DMS153 treated with DMSO at 0.1 percent for 48 hours (cell line): ENCODE results near the gene SNU13.
A peak's percentile ranks its signal among the peaks of the same experiment; 100 is the strongest.
"Not testable (repeated sequence)": the region's sequence is repeated elsewhere in the genome, so short reads cannot be mapped to it uniquely, and the experiment has no call there.

Experiments used
- DNase-seq: peaks from one replicate; lab custom pipeline; 2025; ENCODE audit not compliant: unreplicated experiment; lab: John Stamatoyannopoulos, UW

Gene SNU13

GRCh38 chr22:41688365-41689211 lies at the start of gene SNU13:
TSS of gene SNU13 (minus strand) at chr22:41688867. CDS start at chr22:41688796, 71 bp downstream.
- DNase-seq: peak; percentile 80

DNA sequence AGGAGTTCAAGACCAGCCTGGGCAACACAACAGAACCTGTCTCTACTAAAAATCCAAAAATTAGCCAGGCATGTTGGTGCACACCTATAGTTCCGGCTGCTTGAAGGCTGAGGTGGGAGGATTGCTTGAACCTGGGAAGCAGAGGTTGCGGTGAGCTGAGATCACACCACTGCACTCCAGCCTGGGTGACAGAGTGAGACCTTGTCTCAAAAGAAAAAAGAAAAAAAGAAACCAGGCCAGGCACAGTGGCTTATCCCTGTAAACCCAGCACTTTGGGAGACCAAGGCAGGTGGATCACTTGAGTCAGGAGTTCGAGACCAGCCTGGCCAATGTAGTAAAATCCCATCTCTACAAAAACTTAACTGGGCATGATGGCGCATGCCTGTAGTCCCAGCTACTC lies 44.6 kb upstream of the SNU13 start:
- not testable (repeated sequence) for DNase-seq

- no peak for DNase-seq
Measured at GRCh38 chr22:41732096-41732772, 43.6 kb upstream of the SNU13 start.

DNA sequence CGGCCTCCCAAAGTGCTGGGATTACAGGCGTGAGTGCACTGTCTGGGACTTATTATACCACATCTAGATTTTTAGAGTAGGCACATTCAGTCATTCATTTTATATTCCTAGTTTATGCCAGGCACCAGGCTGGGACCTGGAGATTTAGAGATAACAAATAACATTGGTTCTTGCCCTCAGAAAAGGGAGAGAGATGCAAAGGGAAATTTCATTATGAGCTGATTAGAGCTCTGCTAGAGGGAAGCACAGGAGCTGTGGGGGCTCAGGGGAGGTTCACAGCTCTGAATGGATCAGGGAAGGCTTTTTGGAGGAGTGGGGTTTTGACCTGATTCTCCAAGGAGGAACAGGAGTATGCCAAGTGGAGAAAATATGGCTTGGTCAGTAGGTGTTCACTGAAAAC lies 42.9 kb upstream of the SNU13 start:
- no peak for DNase-seq

GRCh38 chr22:41725510-41726110 lies 36.9 kb upstream of the SNU13 start:
- DNase-seq: no peak

DNA sequence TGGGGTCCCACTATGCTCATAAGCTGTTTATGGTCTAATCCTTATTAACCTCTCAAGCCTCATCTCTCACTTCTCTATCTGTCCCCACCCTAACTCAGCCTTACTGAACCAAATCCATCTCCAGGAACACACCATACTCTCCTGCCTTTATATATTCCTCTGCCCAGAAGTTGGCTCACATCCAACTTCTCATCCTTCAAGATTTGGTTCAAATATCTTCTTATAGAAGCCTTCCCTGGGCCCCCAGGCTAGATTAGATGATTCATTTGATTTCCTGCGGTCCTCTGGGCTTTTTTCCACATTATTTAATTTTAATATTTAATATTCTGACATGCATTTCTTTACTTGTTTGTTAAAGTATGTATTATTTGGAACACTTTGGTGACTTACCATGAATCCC lies 33.8 kb upstream of the SNU13 start:
- no peak for DNase-seq

DNA sequence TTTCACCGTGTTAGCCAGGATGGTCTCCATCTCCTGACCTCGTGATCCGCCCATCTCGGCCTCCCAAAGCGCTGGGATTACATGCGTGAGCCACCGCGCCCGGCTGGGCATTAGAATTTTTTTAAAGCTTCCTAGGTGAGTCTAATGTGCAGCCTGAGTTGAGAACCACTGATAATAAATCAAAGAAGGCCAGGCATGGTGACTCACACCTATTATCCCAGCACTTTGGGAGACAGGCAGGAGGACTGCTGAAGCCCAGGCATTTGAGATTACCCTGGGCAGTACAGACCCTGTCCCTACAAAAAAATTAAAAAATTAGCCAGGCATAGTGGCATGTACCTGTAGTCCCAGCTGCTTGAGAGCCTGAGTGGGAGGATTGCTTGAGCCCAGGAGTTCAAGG lies 24.3 kb upstream of the SNU13 start:
- no peak for DNase-seq

DNA sequence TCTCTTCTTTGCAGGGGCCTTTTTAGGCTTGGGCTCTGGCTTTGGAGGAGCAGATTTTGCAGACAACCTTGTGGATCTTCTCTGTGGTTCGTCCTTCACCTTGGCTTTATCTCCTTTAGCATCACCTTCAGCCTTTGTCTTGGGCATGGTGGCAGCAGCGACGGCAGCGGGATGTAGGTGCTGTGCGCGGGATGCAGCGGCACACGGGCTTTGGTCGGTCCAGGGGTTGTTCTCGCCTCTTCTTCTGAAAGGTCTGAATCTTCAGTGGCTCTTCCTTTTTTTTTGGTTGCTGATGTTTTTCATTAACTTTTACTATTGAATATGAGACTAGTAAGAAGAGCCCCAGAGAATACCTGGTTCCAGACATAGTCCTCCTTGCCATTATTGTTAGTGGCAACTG lies 20.7 kb upstream of the SNU13 start:
- no peak for DNase-seq

DNA sequence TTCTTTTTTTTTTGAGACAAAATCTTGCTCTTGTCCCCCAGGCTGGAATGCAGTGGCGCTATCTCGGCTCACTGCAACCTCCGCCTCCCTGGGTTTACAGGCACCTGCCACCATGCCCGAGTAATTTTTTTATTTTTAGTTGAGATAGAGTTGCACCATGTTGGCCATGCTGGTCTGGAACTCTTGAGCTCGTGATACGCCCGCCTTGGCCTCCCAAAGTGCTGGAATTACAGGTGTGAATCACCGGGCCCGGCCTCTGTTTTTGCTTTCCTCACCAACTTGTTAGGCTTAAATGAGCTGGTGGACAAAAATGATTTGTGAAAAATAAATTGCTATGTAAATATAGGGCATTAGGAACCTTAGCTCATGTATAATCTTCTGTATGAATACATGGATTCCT lies 14.1 kb upstream of the SNU13 start:
- DNase-seq: no peak

DNA sequence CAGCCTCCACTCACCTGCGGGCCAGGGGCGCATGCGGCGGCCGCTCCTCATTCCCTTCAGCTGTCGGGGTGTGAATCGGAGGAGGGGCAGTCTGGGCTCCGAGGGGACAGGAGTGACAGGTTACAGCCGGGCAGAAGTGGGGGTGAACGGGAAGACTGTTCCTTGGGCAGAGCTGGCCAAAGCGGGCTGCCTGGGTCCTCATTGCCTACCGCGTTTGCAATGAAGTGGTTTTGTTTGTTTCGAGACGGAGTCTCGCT lies 11.4 kb upstream of the SNU13 start:
- DNase-seq: no peak

DNA sequence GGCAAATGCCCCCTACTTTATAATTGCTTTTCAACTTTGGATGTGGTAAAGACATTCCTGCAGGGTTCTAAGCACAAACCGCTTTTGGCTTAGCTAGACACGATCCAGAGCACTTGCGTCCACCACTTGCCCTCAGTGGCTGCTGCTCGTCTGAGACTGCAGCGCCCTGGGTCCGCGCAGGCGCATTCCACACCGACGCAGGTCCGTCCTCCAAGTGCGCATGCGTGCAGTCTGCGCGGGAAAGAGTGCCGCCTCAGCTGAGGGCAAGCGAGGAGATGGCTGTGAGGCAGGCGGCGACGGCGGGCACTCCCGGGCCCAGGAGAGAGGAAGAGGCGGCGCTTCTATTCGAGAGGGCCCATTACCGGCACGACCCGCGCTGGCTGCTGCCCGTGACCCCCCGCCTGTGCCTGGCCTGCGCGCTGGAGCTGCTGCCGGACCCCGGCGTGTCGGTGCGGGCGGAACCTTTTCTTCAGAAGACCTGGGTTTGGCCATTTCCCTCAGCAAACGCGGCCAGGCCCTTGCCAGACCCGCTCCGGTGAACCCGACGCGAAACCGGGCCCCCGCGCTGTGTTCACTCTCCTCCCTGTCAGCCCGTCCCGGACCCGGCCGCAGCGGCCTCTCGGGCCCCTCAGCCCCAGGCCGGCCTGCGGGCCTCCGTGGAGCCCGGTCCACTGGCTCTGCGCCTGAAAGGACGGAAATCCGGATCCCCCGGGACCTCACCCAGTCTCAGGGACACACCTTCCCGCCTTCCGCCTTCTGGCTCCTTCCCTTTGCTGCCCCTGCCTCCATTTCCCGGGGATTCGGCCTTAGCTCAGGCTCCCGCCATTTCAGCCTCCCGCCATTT lies 10.8 kb upstream of the SNU13 start, which contains the start of gene MEI1:
Gene MEI1, plus strand, starts transcription at position 240 of the 844 bp plus-strand sequence. Its CDS starts 36 bp downstream, at position 276.
- peak; percentile 67 for DNase-seq

DNA sequence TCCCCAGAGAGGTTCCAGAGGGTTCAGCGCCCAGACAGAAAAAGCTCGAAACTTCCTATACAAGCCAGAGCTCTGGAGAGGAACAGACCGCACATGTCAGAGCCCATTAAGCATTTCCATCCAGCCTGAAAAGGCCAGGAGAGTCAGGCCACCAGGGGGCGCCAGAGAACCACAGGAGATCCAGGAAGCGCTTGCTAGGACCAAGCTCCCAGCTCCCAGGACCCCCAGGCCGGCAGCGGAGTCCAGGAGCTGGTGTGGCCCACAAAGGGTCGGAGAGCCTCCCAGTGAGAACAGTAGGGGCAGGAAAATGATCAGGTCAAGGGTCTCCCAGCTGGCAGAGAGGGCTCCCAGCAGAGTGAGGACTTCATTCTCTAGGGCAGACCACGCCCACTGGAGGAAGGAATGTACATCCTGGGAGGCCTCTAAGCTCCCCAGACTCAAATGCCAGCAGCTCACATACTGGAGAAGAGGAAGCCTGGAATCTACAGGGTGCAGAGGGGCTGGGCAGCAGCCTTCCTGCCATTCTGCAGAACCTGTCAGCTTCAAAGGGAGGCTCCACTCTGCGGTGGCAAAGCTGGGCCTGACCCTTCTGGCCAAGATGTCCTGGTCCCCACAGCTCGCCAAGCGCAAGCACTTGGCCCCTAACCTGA lies 8.6 kb upstream of the SNU13 start:
- peak; percentile 91 for DNase-seq

GRCh38 chr22:41696703-41697102 lies 8.0 kb upstream of the SNU13 start:
- DNase-seq: no peak

DNA sequence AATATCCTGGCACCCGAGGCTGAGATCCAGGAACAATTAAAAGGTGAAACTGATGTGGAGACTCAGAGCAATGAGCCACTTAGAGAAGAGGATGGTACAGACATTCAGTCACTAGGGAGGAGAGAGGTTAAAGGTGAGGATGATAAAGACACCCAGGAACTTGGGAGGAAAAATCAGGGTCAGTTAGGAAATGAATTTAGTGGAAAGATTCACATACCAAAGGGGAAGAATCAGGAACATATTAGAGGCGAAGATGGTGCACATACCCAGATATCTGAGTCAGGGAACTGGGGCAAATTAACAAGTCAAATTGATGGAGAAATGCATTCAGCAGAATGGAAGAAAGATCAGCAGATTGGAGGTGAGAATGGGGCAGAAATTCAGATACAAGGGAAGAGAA lies 6.5 kb upstream of the SNU13 start:
- DNase-seq: no peak

GRCh38 chr22:41690476-41690875 lies 1.8 kb upstream of the SNU13 start:
- DNase-seq: no peak

GRCh38 chr22:41687901-41688364 lies 734 bp downstream of the SNU13 start:
- DNase-seq: no peak

DNA sequence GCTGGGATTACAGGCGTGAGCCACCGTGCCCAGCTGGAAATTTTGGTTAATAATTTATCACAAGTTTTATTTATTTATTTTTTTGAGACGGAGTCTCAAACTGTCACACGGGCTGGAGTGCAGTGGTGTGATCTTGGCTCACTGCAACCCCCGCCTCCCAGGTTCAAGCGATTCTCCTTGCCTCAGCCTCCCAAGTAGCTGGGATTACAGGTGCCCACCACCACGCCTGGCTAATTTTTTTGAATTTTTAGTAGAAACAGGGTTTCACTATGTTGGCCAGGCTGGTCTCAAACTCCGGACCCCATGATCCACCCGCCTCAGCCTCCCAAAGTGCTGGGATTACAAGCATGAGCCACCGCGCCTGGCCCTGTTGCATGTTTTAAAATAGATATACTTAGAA lies 1.8 kb downstream of the SNU13 start:
- not testable (repeated sequence) for DNase-seq

DNA sequence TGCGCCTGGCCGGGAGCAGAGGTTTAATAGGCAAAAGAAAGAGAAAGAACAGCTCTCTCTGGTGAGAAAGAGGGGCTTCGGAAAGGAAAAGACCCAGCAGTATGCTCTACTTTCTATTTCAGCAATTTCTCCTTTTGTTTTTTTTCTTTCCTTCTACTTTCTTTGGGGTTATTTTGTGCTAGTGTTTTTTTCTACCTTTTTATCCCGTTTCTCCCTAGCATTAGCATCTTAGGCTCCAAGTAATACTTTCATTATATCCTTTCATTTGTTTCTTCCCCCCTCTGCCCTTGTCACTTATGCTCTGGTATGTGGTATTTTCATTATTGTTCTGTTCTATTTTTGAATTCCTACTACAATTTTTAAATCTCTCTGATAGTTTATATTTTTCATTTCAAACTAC lies 4.5 kb downstream of the SNU13 start:
- DNase-seq: no peak

DNA sequence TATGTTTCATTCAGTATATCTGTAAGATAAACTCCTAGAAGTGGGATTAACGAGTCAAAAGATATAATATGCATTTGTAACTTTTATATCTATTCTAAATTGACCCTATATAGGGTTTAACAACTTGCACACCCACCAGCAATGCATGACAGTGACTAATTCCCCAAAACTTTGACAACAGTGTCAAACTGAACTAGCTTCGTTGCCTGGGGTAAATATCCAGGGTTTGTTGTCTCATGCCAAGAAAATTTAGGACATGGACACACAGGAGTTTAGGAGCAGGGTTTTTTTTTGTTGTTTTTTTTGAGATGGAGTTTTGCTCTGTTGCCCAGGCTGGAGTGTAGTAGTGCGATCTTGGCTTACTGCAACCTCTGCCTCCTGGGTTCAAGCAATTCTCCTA lies 5.1 kb downstream of the SNU13 start:
- DNase-seq: no peak

DNA sequence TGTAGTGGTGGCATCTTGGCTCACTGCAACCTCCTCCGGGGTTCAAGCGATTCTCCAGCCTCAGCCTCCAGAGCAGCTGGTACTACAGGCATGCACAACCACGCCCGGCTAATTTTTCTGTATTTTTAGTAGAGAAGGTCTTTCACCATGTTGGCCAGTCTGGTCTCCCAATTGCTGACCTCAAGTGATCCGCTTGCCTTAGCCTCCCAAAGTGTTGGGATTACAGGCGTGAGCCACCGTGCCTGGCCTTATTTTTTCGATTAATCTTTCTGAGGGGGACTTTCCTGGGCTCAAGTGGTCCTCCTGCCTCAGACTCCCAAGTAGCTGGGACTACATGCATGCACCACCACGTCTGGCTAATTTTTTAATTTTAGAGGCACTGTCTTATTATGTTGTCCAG lies 5.6 kb downstream of the SNU13 start:
- DNase-seq: no peak
